SKM-1 treated with dmso at 0.1 percent for 144 hours (cell line): ENCODE measurements around the gene ITGA11.
A peak's percentile ranks its signal among the peaks of the same experiment; 100 is the strongest.

Source experiments
- DNase-seq: peaks from one replicate; lab custom pipeline; 2025; ENCODE audit not compliant: unreplicated experiment; lab: John Stamatoyannopoulos, UW

Gene ITGA11

GRCh38 chr15:68314563-68314962, 117.4 kb downstream of the ITGA11 start:
- DNase-seq, result no peak

- DNase-seq, result no peak
These were observed 118.2 kb downstream of the ITGA11 start for GRCh38 chr15:68313501-68314410.

- no peak for DNase-seq
These were observed 119.2 kb downstream of the ITGA11 start for GRCh38 chr15:68312701-68313204.

GRCh38 chr15:68311859-68312557, 120.0 kb downstream of the ITGA11 start:
- no peak for DNase-seq

DNA sequence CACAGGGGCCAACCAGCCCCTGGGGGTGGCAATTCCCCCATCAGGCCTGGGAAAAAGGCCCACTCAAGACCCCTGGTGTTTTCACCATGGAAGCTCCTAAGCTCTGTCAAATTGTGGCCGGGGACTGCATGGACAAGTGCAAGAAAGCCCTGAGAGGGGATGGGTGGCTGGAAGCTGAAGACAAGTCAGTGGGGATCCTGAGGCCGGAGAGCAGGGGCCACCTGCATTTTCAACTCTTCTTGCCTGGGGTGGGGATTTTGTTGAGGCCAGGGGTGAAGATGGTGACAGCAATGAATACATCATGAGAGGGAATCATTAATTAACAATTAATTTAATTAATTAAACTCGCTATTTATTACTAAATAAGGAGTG, 120.5 kb downstream of the ITGA11 start:
- DNase-seq, result no peak

DNA sequence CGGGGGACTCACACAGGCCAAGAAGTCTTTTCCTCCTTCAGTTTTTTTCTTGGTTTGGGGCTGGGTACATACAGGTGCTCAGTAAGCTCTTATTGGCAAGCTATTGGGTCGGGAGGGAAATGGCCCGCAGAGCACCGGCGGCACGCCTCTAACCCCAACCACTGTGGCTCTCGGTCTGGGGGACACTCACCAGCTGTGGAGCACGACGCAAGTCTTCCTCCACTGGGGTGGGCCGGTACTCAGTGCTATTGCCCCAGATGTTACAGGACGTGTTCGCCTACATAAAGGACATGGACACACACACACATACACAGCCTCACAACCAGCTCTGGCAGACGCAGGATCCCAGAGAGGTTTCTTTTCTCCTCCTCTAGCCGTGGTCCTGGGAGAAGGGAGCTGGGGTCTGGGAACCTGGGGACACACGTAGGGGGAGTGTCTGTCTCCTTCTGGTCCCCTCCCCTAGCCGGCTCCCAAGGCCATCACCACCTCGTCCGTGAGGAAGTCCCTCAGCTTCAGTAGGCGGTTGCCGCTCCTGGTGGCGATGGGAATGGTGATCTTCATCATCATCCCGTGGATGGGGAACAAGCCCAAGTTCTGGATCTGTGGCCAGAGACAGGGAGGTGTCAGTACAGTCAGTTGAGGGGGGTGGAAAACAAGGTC, 121.0 kb downstream of the ITGA11 start:
- DNase-seq, result no peak

DNA sequence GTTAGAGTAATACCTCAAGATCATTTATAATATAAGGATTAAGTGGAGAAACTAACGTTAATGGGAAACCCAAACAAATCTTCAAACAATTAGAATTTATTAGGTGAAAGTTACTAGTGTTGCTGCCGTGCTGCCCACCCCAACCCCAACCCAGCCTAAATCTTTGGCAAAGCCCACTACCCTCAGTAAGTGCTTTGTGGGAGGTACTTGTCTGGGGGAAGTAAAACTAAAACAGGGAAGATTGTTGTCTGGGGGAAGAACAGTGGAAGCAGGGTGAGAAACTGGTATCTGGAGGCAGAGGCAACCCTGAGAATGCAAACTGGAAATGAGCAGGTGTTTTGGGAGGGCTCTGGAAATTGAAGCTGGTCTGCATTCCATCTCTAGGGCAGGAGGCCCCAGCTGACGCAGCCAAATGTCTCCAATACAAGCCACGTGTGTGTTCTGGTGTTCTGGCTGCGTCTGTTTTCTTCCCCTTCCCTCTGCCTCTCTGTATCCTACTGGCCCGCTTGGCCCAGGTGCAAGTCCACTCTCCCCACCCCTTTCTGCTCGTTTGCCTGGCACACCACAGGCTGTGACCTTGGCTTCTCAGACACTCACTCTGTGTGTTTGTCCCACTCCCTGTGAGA, 121.7 kb downstream of the ITGA11 start:
- no peak for DNase-seq

- no peak for DNase-seq
These were observed 122.9 kb downstream of the ITGA11 start for GRCh38 chr15:68309024-68309423.

DNA sequence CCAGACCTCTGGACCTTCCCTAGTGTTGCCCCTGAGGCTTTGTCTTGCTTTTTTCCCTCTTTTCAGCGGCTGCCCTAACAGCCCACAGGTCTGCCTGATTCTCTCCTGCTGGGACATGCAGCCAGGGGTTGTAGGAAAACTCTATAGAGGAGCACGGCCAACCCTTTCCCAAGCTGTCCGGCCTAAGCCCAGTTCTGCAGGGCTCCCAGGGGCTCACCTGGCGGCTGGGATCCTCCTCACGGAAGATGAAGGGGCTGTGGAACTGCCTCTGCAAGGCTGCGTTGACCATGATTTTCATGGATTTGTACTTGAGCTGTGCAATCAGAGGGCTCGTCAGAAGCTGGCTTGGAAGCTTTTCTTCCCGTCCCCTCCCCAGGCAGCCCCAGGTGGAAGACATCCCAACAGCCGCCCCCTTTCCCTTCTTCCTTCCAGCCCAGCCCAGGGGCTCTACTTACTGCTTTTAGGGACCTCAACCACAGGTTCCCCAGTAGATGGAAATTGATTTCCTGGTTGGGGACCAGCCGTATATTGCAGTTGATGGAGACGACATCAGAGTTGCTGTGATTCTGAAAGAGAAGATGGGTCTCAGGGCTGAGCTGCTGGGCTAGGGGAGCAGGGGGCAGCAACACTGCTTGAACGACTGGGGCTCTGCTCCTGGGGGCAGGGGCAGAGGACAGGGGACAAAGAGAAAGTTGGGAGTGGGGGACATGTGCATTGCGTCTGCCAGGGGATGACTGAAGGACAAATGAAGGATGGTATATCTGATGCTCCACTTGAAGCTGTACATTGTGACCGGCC, 124.6 kb downstream of the ITGA11 start:
- DNase-seq, result no peak

DNA sequence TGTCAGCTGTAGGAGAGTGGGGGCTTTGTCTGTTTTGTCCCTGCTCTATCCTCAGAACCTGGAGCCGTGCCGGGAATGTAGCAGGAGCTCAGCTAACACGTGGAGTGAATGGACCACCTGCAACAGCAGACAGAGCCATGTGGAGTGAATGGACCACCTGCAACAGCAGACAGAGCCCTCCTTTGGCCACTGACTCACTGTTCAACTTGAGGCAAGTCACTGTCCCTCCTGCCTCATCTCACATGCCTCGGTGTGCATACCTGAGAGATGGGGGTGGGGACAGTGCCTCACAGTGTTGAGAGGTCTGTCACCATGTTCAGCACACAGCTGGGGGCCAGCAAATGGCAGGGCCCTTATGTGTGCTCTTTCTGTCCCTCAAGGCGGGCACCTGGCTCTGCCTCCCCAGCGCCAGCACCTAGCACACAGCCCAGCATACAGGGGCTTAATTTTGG, 126.5 kb downstream of the ITGA11 start:
- DNase-seq, result no peak

GRCh38 chr15:68304589-68305337, 127.2 kb downstream of the ITGA11 start:
- no peak for DNase-seq

- DNase-seq, result no peak
These were observed 128.2 kb downstream of the ITGA11 start for GRCh38 chr15:68303560-68304436.

DNA sequence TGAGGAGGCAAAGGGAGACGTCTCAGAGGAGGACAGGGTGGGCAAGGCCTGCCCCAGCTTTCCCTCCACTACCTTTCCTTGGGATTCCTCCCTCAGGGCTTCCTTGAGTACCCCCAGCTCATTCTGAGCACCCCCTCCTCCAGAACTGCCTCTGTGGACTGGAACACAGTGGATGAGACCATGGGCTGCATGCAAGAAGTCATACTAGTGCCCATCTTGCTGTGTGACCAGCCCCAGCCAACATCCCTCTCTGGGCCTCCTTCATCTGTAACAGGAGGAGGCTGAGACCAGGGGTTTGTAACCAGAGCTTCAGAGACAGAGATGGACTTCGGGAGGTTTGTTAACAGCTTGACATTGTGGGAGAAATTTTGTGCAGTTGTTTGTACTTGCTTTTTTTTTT, 128.8 kb downstream of the ITGA11 start:
- no peak for DNase-seq

DNA sequence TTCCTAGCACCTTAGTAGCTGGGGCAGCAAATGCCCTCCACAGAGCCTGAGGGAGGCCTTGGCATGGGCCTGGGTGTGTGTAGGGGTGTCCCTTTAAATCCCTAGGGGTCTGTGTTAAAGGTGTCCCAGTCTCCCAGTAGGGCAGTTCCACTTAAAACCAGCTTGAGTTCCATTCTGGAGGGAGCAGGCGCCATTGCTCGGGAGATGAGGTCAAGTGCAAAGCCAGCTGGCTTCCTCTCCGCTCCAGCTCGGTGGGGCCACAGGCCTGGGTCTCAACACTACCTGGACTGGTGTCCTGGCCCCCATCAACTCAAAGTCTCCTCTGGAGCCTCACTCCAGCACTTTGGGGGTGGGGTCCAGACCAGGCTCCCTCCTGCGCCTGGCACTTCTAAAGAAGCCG, 129.2 kb downstream of the ITGA11 start:
- DNase-seq, result no peak

GRCh38 chr15:68301301-68301700, 130.7 kb downstream of the ITGA11 start:
- peak; percentile 16 for DNase-seq

GRCh38 chr15:68300115-68300940, 131.6 kb downstream of the ITGA11 start:
- no peak for DNase-seq

GRCh38 chr15:68299436-68299835, 132.5 kb downstream of the ITGA11 start:
- DNase-seq, result no peak

- peak; percentile 7 for DNase-seq
These were observed 133.0 kb downstream of the ITGA11 start for GRCh38 chr15:68298882-68299381.
